ENCODE results near the gene C1orf116. TPM values are rescaled to one million over a fixed set of nuclear protein-coding genes. Genes with fewer than 3 reads are reported as not detected.

C1orf116 gene
- total and polyA plus RNA-seq, 2 experiments from 2014 or later: 0.21 to 0.29 TPM

- Histone ChIP-seq H3K36me3 (no peaks in the 10 kb centered on the region), H3K4me3 (no peak overlapping the region), H3K27me3 (peaks cover 8% of the 10 kb centered on the region), H3K27ac (no peak overlapping the region), H3K4me1 (ENCODE audit: low read depth) (no peaks in the 10 kb centered on the region), H3K9me3 (ENCODE audit: low read depth) (no peaks in the 10 kb centered on the region)
- DNase-seq (ENCODE audit: low read depth in 1 of 2, low spot score in 1 of 2): peak in 1 of 2 donors; percentile 21
- no peak for TF ChIP-seq CTCF (IDR thresholded peaks at IDR 0.05; ENCODE audit: low read depth, low read length)
Observed at GRCh38 chr1:207009182-207009850, 23.2 kb downstream of the C1orf116 start.

DNA sequence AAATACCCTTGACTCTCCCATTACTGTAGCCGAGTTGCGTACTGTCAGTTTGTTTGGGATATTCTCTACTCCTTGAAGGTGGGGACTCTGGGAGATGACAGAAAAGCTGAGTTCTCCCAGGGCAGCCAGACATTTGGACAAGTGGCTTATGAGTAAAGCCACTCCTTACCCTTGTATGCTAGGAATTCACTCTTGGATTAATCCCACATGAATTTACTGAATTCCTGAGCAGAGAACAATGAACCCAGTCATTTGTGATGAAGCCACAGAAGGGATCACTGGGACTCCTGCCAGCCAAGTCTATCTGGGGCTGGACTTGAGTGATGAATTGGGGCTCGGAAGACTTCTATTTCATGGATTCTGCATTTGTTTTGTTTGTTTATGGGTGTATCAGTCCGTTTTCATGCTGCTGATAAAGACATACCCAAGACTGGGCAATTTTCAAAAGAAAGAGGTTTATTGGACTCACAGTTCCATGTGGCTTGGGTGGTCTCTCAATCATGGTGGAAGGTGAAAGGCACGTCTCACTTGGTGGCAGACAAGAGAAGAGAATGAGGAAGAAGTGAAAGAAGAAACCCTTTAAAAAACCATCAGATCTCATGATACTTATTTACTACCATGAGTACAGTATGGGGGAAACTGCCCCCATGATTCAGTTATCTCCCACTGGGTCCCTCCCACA is 25.1 kb downstream of the C1orf116 start:
- H3K9me3 ChIP-seq (ENCODE audit: low read depth): no peaks in the 10 kb centered on the region
- DNase-seq (ENCODE audit: low read depth in 1 of 2, low spot score in 1 of 2): peak in 1 of 2 donors; percentile 98
- H3K4me3 ChIP-seq: no peak overlapping the region
- no peaks in the 10 kb centered on the region for H3K4me1 ChIP-seq (ENCODE audit: low read depth)
- H3K27ac ChIP-seq: no peak overlapping the region
- peaks cover 8% of the 10 kb centered on the region for H3K27me3 ChIP-seq
- no peaks in the 10 kb centered on the region for H3K36me3 ChIP-seq
- TF ChIP-seq CTCF (IDR thresholded peaks at IDR 0.05; ENCODE audit: low read depth, low read length): no peak

DNA sequence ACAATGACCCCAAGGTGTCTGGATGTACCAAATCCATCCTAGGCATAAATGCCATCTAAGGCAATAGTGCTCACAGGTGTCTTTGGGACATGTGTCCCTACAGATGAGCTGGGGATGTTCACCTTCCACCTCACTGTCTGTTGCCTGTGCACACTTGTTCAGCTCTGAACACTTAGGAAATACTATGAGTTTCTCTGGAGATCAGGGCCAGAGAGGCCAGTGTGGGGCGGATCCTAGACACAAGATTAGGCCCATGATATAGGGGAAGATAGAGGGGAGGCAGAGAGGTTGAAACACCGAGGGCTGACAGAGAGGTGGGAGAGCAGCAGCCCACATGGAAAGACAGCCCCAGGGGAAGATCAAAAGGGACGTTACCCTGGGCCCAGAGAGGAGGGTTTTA is 25.6 kb downstream of the C1orf116 start:
- DNase-seq (ENCODE audit: low read depth in 1 of 2, low spot score in 1 of 2): no peak

GRCh38 chr1:207006083-207006482 is 26.5 kb downstream of the C1orf116 start:
- no peak overlapping the region for H3K27ac ChIP-seq
- no peaks in the 10 kb centered on the region for H3K4me1 ChIP-seq (ENCODE audit: low read depth)
- TF ChIP-seq CTCF (IDR thresholded peaks at IDR 0.05; ENCODE audit: low read depth, low read length): no peak
- DNase-seq (ENCODE audit: low read depth in 1 of 2, low spot score in 1 of 2): no peak
- no peaks in the 10 kb centered on the region for H3K9me3 ChIP-seq (ENCODE audit: low read depth)
- H3K27me3 ChIP-seq: peaks cover 2% of the 10 kb centered on the region
- no peaks in the 10 kb centered on the region for H3K36me3 ChIP-seq
- H3K4me3 ChIP-seq: no peak overlapping the region

More for the DNA sequence above, 25.6 kb downstream of the C1orf116 start:
- Histone ChIP-seq H3K4me1 (ENCODE audit: low read depth) (no peaks in the 10 kb centered on the region), H3K9me3 (ENCODE audit: low read depth) (no peaks in the 10 kb centered on the region), H3K36me3 (no peaks in the 10 kb centered on the region), H3K4me3 (no peak overlapping the region), H3K27me3 (peaks cover 4% of the 10 kb centered on the region), H3K27ac (no peak overlapping the region)
- TF ChIP-seq CTCF (IDR thresholded peaks at IDR 0.05; ENCODE audit: low read depth, low read length): no peak

GRCh38 chr1:207004931-207005830 is 27.4 kb downstream of the C1orf116 start:
- Histone ChIP-seq H3K9me3 (ENCODE audit: low read depth) (no peaks in the 10 kb centered on the region), H3K27ac (no peak overlapping the region), H3K4me3 (no peak overlapping the region), H3K4me1 (ENCODE audit: low read depth) (no peaks in the 10 kb centered on the region), H3K27me3 (no peaks in the 10 kb centered on the region), H3K36me3 (no peaks in the 10 kb centered on the region)
- peak; percentile 88 for TF ChIP-seq CTCF (IDR thresholded peaks at IDR 0.05; ENCODE audit: low read depth, low read length)
- peak; percentile 75 to 79 for DNase-seq (ENCODE audit: low read depth in 1 of 2, low spot score in 1 of 2)

Measured in cardiac muscle cell (in vitro differentiated cells and primary cell).